ENCODE data around the gene CABYR. TPM values are rescaled to one million over a fixed set of nuclear protein-coding genes. Genes with fewer than 3 reads are reported as not detected.
A peak's percentile ranks its signal among the peaks of the same experiment; 100 is the strongest.

Gene CABYR
- total RNA-seq, 1 donor from 2014 or later: 11.0 TPM

GRCh38 chr18:24198461-24198860 is 59.6 kb downstream of the CABYR start:
- Mint-ChIP-seq H3K9me3 (no peaks in the 10 kb centered on the region), H3K36me3 (ENCODE audit: low read depth) (no peaks in the 10 kb centered on the region), H3K27ac (ENCODE audit: unreplicated experiment) (no peak overlapping the region), H3K4me3 (no peak overlapping the region), H3K27me3 (ENCODE audit: low read depth) (no peaks in the 10 kb centered on the region), H3K4me1 (peaks cover 22% of the 10 kb centered on the region)
- no peak for TF ChIP-seq CTCF (conservative IDR thresholded peaks at IDR 0.05)
- no peak for DNase-seq (ENCODE audit: low read depth, low spot score)

- TF ChIP-seq CTCF (conservative IDR thresholded peaks at IDR 0.05): no peak
- no peak for DNase-seq (ENCODE audit: low read depth, low spot score)
- no peak overlapping the region for H3K27ac Mint-ChIP-seq (ENCODE audit: unreplicated experiment)
- H3K27me3 Mint-ChIP-seq (ENCODE audit: low read depth): no peaks in the 10 kb centered on the region
- H3K9me3 Mint-ChIP-seq: no peaks in the 10 kb centered on the region
- H3K4me3 Mint-ChIP-seq: no peak overlapping the region
- peaks cover 23% of the 10 kb centered on the region for H3K4me1 Mint-ChIP-seq
- no peaks in the 10 kb centered on the region for H3K36me3 Mint-ChIP-seq (ENCODE audit: low read depth)
Observed at GRCh38 chr18:24199372-24199962, 60.6 kb downstream of the CABYR start.

- H3K27ac Mint-ChIP-seq (ENCODE audit: unreplicated experiment): peak overlapping the region; percentile 38
- no peak for DNase-seq (ENCODE audit: low read depth, low spot score)
- H3K4me3 Mint-ChIP-seq: no peak overlapping the region
- no peaks in the 10 kb centered on the region for H3K36me3 Mint-ChIP-seq (ENCODE audit: low read depth)
- peaks cover 30% of the 10 kb centered on the region for H3K4me1 Mint-ChIP-seq
- H3K27me3 Mint-ChIP-seq (ENCODE audit: low read depth): no peaks in the 10 kb centered on the region
- no peak for TF ChIP-seq CTCF (conservative IDR thresholded peaks at IDR 0.05)
- no peaks in the 10 kb centered on the region for H3K9me3 Mint-ChIP-seq
Observed at GRCh38 chr18:24200494-24201290, 61.8 kb downstream of the CABYR start.

DNA sequence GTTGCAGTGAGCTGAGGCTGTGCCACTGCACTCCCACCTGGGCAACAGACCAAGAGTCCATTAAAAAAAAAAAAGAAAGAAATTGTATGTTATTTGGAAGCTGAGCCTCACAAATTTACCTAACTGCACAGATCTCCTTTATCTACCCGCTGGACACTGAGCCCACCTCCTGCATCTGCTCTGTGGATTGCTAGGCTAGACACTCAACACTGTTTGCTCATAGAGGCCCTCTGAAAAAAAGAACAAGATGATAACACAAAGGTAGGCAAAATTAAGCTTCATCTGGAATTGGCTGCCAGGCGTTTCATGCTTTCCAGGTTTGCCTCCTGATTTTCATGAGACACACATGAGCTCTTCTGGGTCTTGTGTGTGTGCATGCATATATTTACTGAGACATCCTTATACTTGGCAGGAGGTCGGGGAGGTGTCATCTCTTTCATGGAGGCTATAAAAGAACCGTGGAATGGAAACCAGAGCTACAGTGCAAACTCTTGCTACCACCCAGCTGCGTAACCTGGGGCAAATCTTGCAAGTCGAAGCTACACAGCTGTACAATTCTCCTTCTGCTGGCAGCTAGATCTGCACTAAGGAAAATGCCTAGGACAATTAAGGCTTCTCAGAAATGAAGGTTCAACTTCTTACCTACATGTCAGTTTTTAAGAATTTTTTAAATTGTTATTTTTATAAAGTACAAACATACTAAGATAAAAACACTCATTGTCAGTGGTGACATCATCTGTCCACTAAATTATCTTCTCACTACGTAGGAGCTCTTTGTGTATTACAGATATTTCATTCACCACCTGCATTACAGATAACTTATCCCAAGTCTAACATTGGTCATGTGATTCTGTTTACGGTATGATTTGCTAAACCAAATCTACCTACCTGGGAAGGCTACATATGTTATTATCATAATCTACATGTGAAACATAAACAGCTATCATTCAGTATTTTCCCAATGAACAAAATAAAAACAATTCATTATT is 63.1 kb downstream of the CABYR start:
- no peak for TF ChIP-seq CTCF (conservative IDR thresholded peaks at IDR 0.05)
- Mint-ChIP-seq H3K4me1 (peaks cover 30% of the 10 kb centered on the region), H3K27ac (ENCODE audit: unreplicated experiment) (no peak overlapping the region), H3K9me3 (no peaks in the 10 kb centered on the region), H3K36me3 (ENCODE audit: low read depth) (no peaks in the 10 kb centered on the region), H3K4me3 (no peak overlapping the region), H3K27me3 (ENCODE audit: low read depth) (no peaks in the 10 kb centered on the region)
- no peak for DNase-seq (ENCODE audit: low read depth, low spot score)

DNA sequence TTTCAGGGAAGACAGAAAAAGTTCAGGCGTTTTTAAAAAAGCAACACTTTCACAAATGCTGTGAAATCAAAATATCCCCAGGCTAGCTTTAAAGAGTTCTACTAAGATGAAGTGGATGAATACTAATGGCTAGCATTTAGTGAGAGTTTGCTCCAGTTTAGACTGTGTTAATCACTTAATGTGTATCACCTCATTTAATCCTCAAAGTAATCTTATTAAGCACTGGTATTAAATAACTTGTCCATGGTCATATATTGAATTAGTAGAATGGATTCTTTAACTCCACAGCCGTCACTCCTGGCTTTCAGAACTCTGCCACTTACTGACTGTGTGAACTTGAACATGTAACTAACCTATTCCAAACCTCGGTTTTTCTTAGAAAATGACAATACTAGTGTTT is 66.0 kb downstream of the CABYR start:
- Mint-ChIP-seq H3K27me3 (ENCODE audit: low read depth) (no peaks in the 10 kb centered on the region), H3K36me3 (ENCODE audit: low read depth) (peaks cover 3% of the 10 kb centered on the region), H3K4me3 (no peak overlapping the region), H3K4me1 (peaks cover 33% of the 10 kb centered on the region), H3K9me3 (no peaks in the 10 kb centered on the region), H3K27ac (ENCODE audit: unreplicated experiment) (peak overlapping the region; percentile 15)
- DNase-seq (ENCODE audit: low read depth, low spot score): no peak
- TF ChIP-seq CTCF (conservative IDR thresholded peaks at IDR 0.05): no peak

All from neural crest cell (in vitro differentiated cells).